ENCODE measurements around the gene ERVK3-1.

- TF ChIP-seq CTCF (IDR thresholded peaks at IDR 0.05): no peak
- no peak for TF ChIP-seq POLR2A (IDR thresholded peaks at IDR 0.05)
These were observed 31.6 kb downstream of the ERVK3-1 start for GRCh38 chr19:58336820-58337219.
